C4-2B (cell line): ENCODE measurements around the gene ABCA10.

Experiments used
- CTCF ChIP-seq: fragments of 450-650 bp; conservative IDR thresholded peaks from 2 replicates; pipeline ENCODE4 v1.5.1; 2017; ENCODE audit warnings: mild to moderate bottlenecking
- ZFX ChIP-seq: fragments of 450-650 bp; IDR thresholded peaks from 2 replicates; pipeline ENCODE4 v1.6.1; 2017

GRCh38 chr17:69228018-69228417 lies 606 bp downstream of the ABCA10 start:
- no peak for TF ChIP-seq CTCF
- TF ChIP-seq ZFX: no peak
